Mammary microvascular endothelial cell (primary cell): Measurements from ENCODE around the gene UBR7. TPM values are rescaled to one million over a fixed set of nuclear protein-coding genes. Genes with fewer than 3 reads are reported as not detected.

ENCODE experiments used
- total RNA-seq: library from RNA; depleted of rRNA; stranded (reverse); fragments of >200 nt; gene quantifications from 2 replicates; pipeline ENCODE4 v1.2.3, GENCODE V29; 2015

Gene UBR7, protein sequence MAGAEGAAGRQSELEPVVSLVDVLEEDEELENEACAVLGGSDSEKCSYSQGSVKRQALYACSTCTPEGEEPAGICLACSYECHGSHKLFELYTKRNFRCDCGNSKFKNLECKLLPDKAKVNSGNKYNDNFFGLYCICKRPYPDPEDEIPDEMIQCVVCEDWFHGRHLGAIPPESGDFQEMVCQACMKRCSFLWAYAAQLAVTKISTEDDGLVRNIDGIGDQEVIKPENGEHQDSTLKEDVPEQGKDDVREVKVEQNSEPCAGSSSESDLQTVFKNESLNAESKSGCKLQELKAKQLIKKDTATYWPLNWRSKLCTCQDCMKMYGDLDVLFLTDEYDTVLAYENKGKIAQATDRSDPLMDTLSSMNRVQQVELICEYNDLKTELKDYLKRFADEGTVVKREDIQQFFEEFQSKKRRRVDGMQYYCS
- 33.8 and 42.8 TPM in 2 replicates for total RNA-seq

DNA sequence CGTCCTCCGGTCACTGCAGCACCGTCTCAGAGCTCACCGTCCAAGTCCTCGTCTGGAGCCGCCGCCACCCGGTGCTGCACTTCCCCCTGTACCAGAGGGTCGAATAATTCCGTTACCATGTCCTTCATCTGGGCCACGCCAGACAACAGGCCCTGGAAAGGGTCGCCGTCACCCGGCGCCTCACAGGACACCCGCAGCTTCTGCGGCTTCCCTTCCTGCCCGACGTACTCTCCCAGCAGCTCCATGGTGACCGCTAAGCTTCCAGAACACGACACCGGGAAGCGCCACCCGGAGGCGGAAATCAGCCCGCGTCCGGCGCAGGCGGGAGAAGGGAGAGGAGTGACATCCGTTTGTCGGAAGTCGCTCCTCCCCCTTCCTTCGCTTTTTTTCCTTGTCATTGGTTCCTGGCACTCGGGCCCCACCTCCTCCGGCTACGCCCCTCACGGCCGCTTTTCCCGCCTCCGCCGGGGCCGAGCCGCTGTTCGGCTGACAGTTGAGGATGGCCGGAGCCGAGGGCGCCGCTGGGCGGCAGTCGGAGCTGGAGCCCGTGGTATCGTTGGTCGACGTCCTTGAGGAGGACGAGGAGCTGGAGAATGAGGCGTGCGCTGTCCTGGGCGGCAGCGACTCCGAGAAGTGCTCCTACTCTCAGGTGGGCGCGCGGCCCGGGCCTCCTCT lies at the start of gene UBR7, which contains the start of gene GON7:
TSS of gene UBR7 (plus strand) at position 464 of the 675 bp plus-strand sequence. CDS start at position 500, 36 bp downstream.
TSS of gene GON7 (minus strand) at position 273 of the 675 bp plus-strand sequence. CDS start at position 245, 28 bp downstream.

DNA sequence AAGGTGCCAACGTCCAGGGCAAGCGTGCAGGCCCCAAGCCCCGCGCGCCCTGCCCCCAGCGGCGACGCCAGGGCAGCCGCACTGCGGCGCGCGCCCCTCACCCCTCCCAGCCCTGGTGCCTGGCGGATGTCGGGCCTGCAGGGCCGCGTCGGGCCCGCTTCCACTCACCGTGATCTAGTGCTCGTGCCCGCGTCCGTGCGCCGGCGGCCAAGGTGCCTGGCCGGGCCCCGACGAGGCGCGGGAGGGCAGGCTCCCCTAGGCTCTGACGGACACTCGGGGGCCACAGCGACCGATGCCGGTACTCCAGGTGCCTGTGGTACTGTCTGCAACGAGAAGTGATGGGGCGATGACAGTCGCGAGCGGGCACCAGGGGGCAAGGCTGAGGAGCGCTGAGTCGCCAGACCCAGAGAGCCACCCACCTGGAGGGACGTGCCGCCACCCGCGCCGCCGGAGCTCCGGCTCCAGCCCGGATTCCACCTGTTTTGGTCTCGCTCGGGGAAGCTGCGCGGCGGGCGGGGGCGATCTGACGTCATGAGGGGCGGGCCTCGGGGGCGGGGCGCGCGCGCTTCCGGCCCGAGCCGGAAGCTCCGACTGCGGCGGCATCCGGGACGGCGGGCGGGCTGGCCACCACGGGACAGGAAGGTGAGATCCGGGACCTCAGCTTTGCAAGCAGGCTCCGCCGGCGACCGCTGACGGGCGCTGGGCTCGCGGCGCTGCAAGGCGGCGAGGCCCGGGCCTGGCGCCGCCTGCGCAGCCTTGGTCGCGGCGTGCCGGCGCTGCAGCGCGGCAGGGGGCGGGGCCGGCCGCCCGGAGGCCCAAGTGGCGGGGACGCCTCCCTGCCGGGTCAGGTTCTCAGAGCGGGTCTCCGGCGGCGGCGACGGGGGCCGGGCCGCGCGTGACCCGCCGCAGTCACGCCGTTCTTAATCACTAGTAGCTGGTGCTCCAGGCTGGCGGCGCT lies 22.4 kb upstream of the UBR7 start, which contains the start of the genes LYSET and MOAP1:
TSS of gene LYSET (plus strand) at position 927 of the 958 bp plus-strand sequence. CDS start 89 bp downstream, outside the sequence.
TSS of gene MOAP1 (minus strand) at position 507 of the 958 bp plus-strand sequence. CDS start 655 bp downstream, outside the sequence.

Other genes with a start within 250 kb of the UBR7 start
- gene ITPK1, start 91.3 kb upstream of the UBR7 start, total RNA-seq, result 29.9 and 37.3 TPM in 2 replicates
- gene MOAP1, start 22.4 kb upstream of the UBR7 start, total RNA-seq, result 11.3 and 13.1 TPM in 2 replicates
- gene LYSET, start 21.9 kb upstream of the UBR7 start, total RNA-seq, result 12.9 and 17.7 TPM in 2 replicates
- 16.9 and 21.9 TPM in 2 replicates for gene GON7, start 191 bp upstream of the UBR7 start, total RNA-seq
- gene BTBD7, start 125.8 kb downstream of the UBR7 start, total RNA-seq, result 10.5 and 11.2 TPM in 2 replicates
- not detected in 2 replicates for gene COX8C, start 139.9 kb downstream of the UBR7 start, total RNA-seq
- gene UNC79, start 223.7 kb downstream of the UBR7 start, total RNA-seq, result not detected in 2 replicates